Activated naive CD4-positive, alpha-beta T cell treated with anti-CD3 and anti-CD28 coated beads, Interleukin-2, amount 50 U/mL, for 72 hours (primary cell): ENCODE results near the gene EGR1. TPM values are rescaled to one million over a fixed set of nuclear protein-coding genes. Genes with fewer than 3 reads are reported as not detected.
"Not testable (repeated sequence)": the region's sequence is repeated elsewhere in the genome, so short reads cannot be mapped to it uniquely, and the experiment has no call there.

ENCODE experiments used
- ATAC-seq, 2 donors: fragments of 150-1000 bp; cut with Tn5 transposase; 2 replicates each; pipeline ENCODE4 v1.10.0; 2021; ENCODE audit warnings: mild to moderate bottlenecking in 2 of 2, moderate library complexity in 2 of 2
- DNase-seq, 2 donors: peaks; one replicate each; pipeline ENCODE4 v3.0.0; 2021 to 2022; ENCODE audit warnings: low spot score in 2 of 2
- H3K27ac Mint-ChIP-seq, 2 donors: one replicate each; pipeline ENCODE4 v1.8.0; 2022; ENCODE audit warnings: mild to moderate bottlenecking in 2 of 2, mixed read lengths in 2 of 2
- H3K36me3 Mint-ChIP-seq, 2 donors: one replicate each; pipeline ENCODE4 v1.8.0; 2022; ENCODE audit warnings: mixed read lengths in 2 of 2
- H3K9me3 Mint-ChIP-seq, 2 donors: one replicate each; pipeline ENCODE4 v1.8.0; 2022; ENCODE audit warnings: mixed read lengths in 2 of 2
- total RNA-seq, 2 donors: library from RNA; stranded (reverse); gene quantifications; one replicate each; pipeline ENCODE4 v1.2.3, GENCODE V29; 2022

The EGR1 gene
- total RNA-seq, 2 donors from 2014 or later: 39.4 to 60.1 TPM

GRCh38 chr5:138488481-138488945 is 23.2 kb downstream of the EGR1 start:
- H3K27ac Mint-ChIP-seq: no peak overlapping the region
- H3K9me3 Mint-ChIP-seq: no peaks in the 10 kb centered on the region
- DNase-seq: no peak
- no peak for ATAC-seq
- no peaks in the 10 kb centered on the region for H3K36me3 Mint-ChIP-seq

DNA sequence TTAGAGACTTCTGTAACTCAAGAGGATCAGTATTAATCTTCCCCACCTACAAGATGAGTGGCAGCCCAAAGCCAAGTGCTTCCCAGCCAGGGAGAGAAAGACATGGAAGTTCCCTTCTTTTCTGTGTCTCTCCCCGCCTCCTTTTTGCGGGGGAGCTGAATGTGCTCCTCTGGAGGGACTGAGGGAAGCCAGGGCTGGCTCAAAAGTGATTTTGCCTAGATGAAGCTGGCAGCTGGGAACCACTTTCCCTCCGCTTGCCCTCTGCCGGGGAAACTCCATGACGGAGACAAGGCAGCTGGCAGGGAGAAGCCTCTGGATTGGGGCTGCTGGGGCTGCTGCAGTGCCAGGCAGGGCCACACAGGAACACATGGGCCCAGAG is 24.4 kb downstream of the EGR1 start:
- DNase-seq: no peak
- H3K27ac Mint-ChIP-seq: no peak overlapping the region
- H3K9me3 Mint-ChIP-seq: no peaks in the 10 kb centered on the region
- no peak for ATAC-seq
- no peaks in the 10 kb centered on the region for H3K36me3 Mint-ChIP-seq

DNA sequence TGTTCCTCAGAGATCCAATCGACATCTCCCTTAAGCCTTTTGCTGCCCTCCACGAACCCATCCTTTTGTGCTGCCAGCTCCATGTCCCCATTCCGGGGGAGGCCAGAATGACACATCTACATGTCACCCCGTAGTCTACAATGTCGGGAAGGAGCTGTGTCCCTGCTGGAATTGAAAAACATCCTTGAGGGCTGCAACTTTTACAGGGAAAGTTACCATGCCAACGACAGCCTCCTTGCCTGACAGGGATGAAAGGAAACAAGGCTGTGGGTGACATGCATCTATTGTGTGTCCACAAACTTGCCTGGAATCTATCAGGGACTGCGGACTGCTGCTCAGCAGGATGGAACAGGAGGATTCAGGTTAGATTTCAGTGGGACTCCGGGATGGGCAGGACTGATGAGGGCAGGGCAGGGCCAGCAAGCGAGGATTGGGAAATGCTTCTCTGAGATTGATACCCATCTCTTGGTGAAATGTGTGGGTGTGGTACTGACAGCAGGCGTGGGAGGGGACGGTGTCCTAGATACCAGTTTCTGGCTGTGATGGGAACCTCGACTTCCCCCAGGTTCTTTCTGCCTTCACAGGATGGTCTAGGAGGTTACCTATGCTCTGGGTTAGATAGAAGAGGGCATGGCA is 25.5 kb downstream of the EGR1 start:
- ATAC-seq (no peak), DNase-seq (no peak)
- Mint-ChIP-seq H3K27ac (no peak overlapping the region), H3K36me3 (no peaks in the 10 kb centered on the region), H3K9me3 (no peaks in the 10 kb centered on the region)

- DNase-seq (no peak), ATAC-seq (no peak)
- no peak overlapping the region for H3K27ac Mint-ChIP-seq
- no peaks in the 10 kb centered on the region for H3K9me3 Mint-ChIP-seq
- no peaks in the 10 kb centered on the region for H3K36me3 Mint-ChIP-seq
Measured at GRCh38 chr5:138491284-138491648, 26.0 kb downstream of the EGR1 start.

DNA sequence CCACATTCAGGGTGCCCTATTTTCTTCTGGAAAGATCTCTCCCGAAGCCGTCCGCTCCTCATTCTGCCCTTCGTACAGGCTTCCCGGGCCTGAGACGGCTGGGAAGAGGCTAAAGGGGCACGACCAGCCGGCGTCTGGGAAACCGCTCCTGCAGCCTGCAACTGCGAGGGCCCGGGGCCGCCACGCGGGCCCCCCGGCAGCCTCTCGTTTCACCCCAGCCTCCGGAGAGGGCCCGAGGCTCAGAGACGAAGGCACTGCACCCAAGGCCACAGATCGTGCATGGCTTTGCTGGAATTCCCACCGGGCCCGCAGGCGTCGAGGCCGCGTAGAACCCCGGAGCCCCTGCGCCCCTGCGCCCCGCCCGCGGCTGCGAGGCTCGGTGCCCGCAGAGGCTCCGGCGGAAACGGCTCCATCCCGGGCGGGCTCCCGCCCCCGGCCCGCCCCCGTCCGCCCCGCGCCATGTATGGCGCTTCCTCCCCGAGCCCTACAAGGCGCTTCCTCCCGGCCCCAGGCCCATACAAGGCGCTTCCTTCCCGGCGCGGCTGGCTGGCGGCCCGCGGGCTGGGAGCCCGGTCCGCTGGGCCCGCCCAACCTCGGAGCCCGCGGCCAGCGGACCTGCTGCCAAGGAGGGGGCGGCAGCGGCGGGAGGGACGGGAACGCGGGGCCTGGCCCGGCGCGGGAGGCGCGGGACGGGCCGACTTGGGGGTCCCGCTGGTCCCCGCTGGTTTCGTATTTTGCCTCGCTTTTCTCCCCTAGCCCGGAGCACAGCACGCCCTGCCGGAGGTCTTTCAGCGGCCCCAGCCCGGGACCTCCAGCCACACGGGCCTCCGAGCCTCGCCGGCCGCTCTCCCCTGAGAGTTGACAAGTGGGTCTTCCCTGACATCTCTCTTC is 26.6 kb downstream of the EGR1 start:
- peak; percentile 99 to 100 for ATAC-seq
- Mint-ChIP-seq H3K27ac (peak overlapping the region; percentile 68 to 90), H3K9me3 (no peaks in the 10 kb centered on the region), H3K36me3 (no peaks in the 10 kb centered on the region)
- peak; percentile 79 to 87 for DNase-seq

DNA sequence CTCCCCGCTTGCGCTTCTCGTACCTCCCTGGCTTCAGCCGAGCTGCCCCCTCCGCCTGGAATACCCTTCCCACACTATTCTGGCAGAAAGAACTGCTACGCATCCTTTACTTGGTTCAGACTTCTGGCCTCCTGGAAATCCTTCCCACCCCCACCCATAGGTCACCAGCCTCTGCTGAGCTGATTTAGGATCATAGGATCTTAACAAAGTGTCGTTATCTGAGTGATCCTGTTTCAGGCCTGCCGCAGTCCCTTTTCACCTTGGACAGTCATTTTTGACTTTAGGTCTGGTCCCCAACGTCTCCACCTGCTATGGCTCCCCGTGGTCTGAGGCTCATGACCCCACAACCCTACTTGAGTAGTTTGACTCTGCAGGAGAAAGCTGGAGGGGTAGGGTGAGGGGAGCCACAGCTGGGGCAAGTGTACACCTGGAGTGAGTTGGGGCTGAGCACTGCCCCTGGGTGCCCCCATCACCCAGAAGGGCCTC is 27.3 kb downstream of the EGR1 start:
- H3K27ac Mint-ChIP-seq: peak overlapping the region; percentile 68 to 90
- ATAC-seq (no peak), DNase-seq (no peak)
- H3K9me3 Mint-ChIP-seq: no peaks in the 10 kb centered on the region
- H3K36me3 Mint-ChIP-seq: no peaks in the 10 kb centered on the region

GRCh38 chr5:138495351-138495750 is 30.1 kb downstream of the EGR1 start:
- ATAC-seq (no peak), DNase-seq (no peak)
- Mint-ChIP-seq H3K27ac (no peak overlapping the region), H3K9me3 (no peaks in the 10 kb centered on the region), H3K36me3 (no peaks in the 10 kb centered on the region)

DNA sequence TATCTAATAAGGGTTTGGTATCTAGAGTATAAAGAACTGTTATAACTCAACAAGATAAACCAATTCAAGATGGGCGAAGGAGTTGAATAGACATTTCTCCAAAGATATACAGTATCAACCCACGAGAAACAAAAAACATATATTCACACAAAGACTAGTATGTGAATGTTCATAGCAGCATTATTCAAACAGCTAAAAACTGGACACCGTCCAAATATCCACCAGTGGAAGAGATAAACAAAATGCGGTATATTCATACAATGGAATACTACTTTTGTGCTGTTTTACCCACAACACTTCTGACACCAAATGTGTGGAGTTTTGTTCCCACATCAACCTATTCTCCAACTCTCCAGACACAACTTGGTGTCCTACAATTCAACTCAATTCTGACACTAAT is 33.1 kb downstream of the EGR1 start:
- DNase-seq: no peak
- Mint-ChIP-seq H3K27ac (no peak overlapping the region), H3K36me3 (no peaks in the 10 kb centered on the region), H3K9me3 (no peaks in the 10 kb centered on the region)
- ATAC-seq: no peak

DNA sequence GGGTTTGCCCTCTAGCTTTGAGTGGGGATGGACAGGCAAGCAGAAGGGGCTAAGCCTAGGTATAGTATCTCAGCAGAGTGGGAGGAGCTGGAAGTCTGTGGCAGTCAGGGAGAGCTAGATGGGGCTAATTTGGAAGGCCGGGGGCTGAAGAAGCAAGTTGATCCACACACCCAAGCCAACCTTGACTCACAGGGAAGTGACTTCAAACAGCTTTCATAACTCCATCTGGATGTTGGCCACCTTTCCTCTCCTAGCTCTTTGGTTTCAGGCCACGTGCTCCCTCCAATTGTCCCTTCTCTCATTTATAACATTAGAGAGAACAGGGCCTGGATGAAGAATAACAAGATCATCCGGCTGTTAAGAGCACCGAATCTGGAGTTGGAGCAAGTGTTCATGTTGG is 36.8 kb downstream of the EGR1 start:
- ATAC-seq (no peak), DNase-seq (no peak)
- no peaks in the 10 kb centered on the region for H3K36me3 Mint-ChIP-seq
- no peaks in the 10 kb centered on the region for H3K9me3 Mint-ChIP-seq
- H3K27ac Mint-ChIP-seq: no peak overlapping the region

DNA sequence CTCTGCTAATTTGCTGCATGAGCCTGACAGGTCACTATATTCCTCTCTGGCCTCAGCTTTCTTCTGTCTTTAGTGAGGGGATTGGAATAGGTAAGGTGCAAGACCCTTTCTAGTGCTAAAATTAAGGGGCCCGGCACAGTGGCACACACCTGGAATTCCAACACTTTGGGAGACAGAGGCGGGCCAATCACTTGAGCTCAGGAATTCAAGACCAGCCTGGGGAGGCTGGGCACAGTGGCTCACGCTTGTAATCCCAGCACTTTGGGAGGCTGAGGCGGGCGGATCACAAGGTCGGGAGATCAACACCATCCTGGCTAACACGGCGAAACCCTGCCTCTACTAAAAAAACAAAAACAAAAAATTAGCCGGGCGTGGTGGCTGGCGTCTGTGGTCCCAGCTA is 37.2 kb downstream of the EGR1 start:
- Mint-ChIP-seq H3K36me3 (no peaks in the 10 kb centered on the region), H3K9me3 (no peaks in the 10 kb centered on the region), H3K27ac (no peak overlapping the region)
- ATAC-seq (no peak), DNase-seq (no peak)

GRCh38 chr5:138503487-138504270 is 38.4 kb downstream of the EGR1 start:
- H3K9me3 Mint-ChIP-seq: no peaks in the 10 kb centered on the region
- ATAC-seq (peak; percentile 65 to 75), DNase-seq (peak in 1 of 2 donors; percentile 30)
- H3K36me3 Mint-ChIP-seq: no peaks in the 10 kb centered on the region
- peak overlapping the region in 1 of 2 donors; percentile 38 for H3K27ac Mint-ChIP-seq

DNA sequence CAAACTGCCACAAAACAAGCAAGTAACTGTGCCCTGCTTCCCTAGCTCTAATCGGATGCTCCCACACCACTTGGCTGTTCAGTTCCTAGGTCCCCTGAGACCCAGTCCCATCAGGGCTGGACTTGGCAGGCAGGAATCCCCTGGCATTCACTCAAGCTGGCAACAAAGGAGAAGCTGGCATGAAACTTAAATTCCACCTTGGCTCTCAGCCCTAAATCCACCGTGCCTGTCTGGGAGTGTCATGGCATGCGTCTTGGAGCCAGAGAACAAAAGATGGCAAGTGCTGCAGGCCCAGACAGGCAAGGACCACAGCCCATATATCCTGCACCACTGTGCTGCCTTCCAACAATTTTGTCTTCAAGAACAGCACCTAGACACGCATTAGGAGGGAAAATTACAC is 39.5 kb downstream of the EGR1 start:
- ATAC-seq (no peak), DNase-seq (no peak)
- peaks cover 6% of the 10 kb centered on the region in 2 donors for H3K36me3 Mint-ChIP-seq
- no peaks in the 10 kb centered on the region for H3K9me3 Mint-ChIP-seq
- H3K27ac Mint-ChIP-seq: peak overlapping the region in 1 of 2 donors; percentile 36

DNA sequence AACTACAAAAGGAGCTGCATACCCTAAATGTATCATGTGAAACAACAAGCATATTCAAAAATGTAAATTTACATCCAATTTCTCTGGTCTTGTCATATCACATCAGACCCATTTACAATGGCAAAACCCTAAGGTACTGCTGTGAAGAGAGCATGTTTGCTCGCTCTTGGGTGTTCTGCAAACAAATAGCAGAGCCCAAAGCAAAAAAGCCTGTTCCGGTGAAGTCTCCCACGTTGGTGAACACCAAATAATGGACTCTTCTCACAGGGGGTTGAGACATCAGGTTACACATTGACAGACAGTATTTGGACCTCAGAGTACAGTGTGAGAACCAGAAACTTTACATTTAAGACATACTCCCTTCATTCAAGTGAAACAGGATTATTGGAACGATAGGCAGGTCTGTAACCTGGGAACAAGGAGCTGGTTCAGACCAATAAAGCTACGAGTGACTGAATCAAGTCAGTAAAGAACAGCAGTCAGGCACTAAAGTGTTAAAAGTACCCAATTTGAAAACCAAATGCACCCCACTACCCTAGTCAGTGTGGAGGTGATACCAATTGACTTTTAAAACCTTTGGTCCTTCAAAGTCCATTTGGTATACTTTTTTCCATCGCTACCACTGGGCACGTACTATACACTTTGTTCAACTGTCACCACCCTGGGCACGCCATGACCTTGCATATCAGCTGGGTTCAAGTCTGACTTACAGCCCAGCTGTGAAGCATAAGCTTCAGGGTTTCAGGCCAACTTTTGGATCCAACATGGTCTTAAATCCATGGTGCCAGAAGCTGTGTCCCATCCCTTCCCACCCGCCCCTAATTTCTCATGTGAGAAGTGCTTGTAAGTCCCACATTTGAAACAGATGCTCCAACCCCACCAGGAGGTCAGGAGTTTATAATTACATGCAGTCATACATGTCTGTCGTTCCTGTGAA is 41.4 kb downstream of the EGR1 start:
- no peak for DNase-seq
- ATAC-seq: no peak
- no peak overlapping the region for H3K27ac Mint-ChIP-seq
- no peaks in the 10 kb centered on the region for H3K9me3 Mint-ChIP-seq
- peaks cover 6% of the 10 kb centered on the region in 2 donors for H3K36me3 Mint-ChIP-seq

- ATAC-seq, H3K36me3 Mint-ChIP-seq, DNase-seq, H3K27ac Mint-ChIP-seq, H3K9me3 Mint-ChIP-seq: not testable (repeated sequence)
Measured at GRCh38 chr5:138507485-138507884, 42.2 kb downstream of the EGR1 start.

- ATAC-seq: no peak
- peak overlapping the region in 1 of 2 donors; percentile 46 for H3K27ac Mint-ChIP-seq
- peaks cover 6 to 11% of the 10 kb centered on the region in 2 donors for H3K36me3 Mint-ChIP-seq
Measured at GRCh38 chr5:138508958-138509357, 43.7 kb downstream of the EGR1 start.

DNA sequence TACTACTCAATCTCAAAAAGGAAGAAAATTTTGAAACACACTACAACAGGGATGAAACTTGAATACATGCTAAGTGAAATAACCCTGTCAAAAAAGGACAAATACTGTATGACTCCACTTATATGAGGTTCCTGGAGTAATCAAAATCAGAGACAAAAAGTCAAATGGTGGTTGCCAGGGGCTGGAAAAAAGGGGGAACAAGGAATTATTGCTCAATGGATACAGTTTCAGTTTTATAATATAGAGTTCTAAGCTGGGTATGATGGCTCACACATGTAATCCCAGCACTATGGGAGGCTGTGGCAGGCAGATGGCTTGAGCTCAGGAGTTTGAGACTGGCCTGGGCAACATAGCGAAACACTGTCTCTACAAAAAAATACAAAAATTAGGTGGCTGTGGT is 48.7 kb downstream of the EGR1 start:
- Mint-ChIP-seq H3K27ac (peak overlapping the region in 1 of 2 donors; percentile 30), H3K36me3 (peaks cover 9 to 12% of the 10 kb centered on the region in 2 donors), H3K9me3 (no peaks in the 10 kb centered on the region)
- no peak for ATAC-seq
- no peak for DNase-seq

More at GRCh38 chr5:138508958-138509357, 43.7 kb downstream of the EGR1 start:
- no peak for DNase-seq
- H3K9me3 Mint-ChIP-seq: no peaks in the 10 kb centered on the region
